ENCODE data around the gene VPS29.
"Not testable (repeated sequence)": the region's sequence is repeated elsewhere in the genome, so short reads cannot be mapped to it uniquely, and the experiment has no call there.

Gene VPS29

GRCh38 chr12:110461189-110461588 is 40.7 kb downstream of the VPS29 start:
- H3K36me3 ChIP-seq (replicated peaks in 1 of 2; ENCODE audit: control insufficient read depth in 2 of 2, insufficient read depth in 2 of 2, low read length in 2 of 2), result peaks cover 19 to 84% of the 10 kb centered on the region in 2 donors
- H3K9ac ChIP-seq (ENCODE audit: low read depth, low read length, poor library complexity); H2BK15ac ChIP-seq (ENCODE audit: low read length); H2BK120ac ChIP-seq (ENCODE audit: low read depth, low read length); H3K27me3 ChIP-seq (ENCODE audit: control insufficient read depth in 3 of 3, insufficient read depth in 3 of 3, low read depth in 1 of 3, low read length in 3 of 3); H3K4me2 ChIP-seq (ENCODE audit: insufficient read depth, low read length, poor library complexity, severe bottlenecking); H3K4me3 ChIP-seq (ENCODE audit: low read length in 2 of 2); DNase-seq (ENCODE audit: low spot score); H2BK12ac ChIP-seq (ENCODE audit: low read length); H2AFZ ChIP-seq (ENCODE audit: low read length); H3K79me1 ChIP-seq (ENCODE audit: low read depth, low read length); H4K91ac ChIP-seq (ENCODE audit: low read depth, low read length, poor library complexity); H2BK5ac ChIP-seq (ENCODE audit: low read length); H3K23ac ChIP-seq (ENCODE audit: low read depth, low read length, poor library complexity); H3K4ac ChIP-seq (ENCODE audit: low read length); H3K27ac ChIP-seq (replicated peaks; ENCODE audit: low read length); H4K8ac ChIP-seq (ENCODE audit: low read depth, low read length); H2AK5ac ChIP-seq (ENCODE audit: low read depth, low read length); H3K18ac ChIP-seq (ENCODE audit: low read length); H3K9me3 ChIP-seq (replicated peaks in 1 of 2; ENCODE audit: control insufficient read depth in 2 of 2, insufficient read depth in 1 of 2, low read depth in 1 of 2, low read length in 2 of 2); H3K14ac ChIP-seq (ENCODE audit: low read length); H3K4me1 ChIP-seq (ENCODE audit: control insufficient read depth in 2 of 2, insufficient read depth in 1 of 2, low read depth in 1 of 2, low read length in 2 of 2): not testable (repeated sequence)
- WGBS, 2 donors (ENCODE audit: extremely low coverage in 2 of 2, insufficient read length in 2 of 2, insufficient replicate concordance in 1 of 2), result no CpG with 5 or more reads among the region's 5 CpGs

DNA sequence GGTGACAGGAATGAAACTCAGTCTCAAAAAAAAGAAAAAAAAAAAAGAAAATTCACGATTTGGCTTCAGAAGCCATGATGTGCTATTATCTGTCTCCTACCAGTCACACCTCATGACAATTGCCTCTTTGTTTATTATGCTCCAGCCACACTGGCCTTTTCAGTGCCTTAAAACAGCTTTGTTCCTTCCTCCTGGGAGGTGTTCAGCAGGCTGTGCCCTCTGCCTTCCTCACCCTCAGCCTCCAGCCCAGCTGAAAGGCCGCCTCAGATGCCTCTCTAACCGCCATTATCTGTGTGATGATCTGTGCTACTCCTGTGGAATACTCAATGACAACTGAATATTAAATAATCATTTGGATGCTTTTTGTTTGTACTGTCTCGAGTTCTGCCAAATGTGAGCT is 43.2 kb downstream of the VPS29 start:
- no peak overlapping the region for H4K91ac ChIP-seq (ENCODE audit: low read depth, low read length, poor library complexity)
- no peak overlapping the region for H3K9ac ChIP-seq (ENCODE audit: low read depth, low read length, poor library complexity)
- H3K36me3 ChIP-seq (replicated peaks in 1 of 2; ENCODE audit: control insufficient read depth in 2 of 2, insufficient read depth in 2 of 2, low read length in 2 of 2), result peaks cover 11 to 91% of the 10 kb centered on the region in 2 donors
- H3K4me3 ChIP-seq (ENCODE audit: low read length in 2 of 2), result no peak overlapping the region
- H3K27me3 ChIP-seq (ENCODE audit: control insufficient read depth in 3 of 3, insufficient read depth in 3 of 3, low read depth in 1 of 3, low read length in 3 of 3), result no peaks in the 10 kb centered on the region
- no peak overlapping the region for H2BK12ac ChIP-seq (ENCODE audit: low read length)
- H3K79me1 ChIP-seq (ENCODE audit: low read depth, low read length), result peaks cover 4% of the 10 kb centered on the region
- H3K27ac ChIP-seq (replicated peaks; ENCODE audit: low read length), result no peak overlapping the region
- no peak overlapping the region for H3K18ac ChIP-seq (ENCODE audit: low read length)
- no peak overlapping the region for H2BK15ac ChIP-seq (ENCODE audit: low read length)
- no peak overlapping the region for H4K8ac ChIP-seq (ENCODE audit: low read depth, low read length)
- WGBS, 2 donors (ENCODE audit: extremely low coverage in 2 of 2, insufficient read length in 2 of 2, insufficient replicate concordance in 1 of 2), result no CpG with 5 or more reads among the region's 4 CpGs
- no peak overlapping the region for H2AFZ ChIP-seq (ENCODE audit: low read length)
- H2BK120ac ChIP-seq (ENCODE audit: low read depth, low read length), result no peak overlapping the region
- H2BK5ac ChIP-seq (ENCODE audit: low read length), result no peak overlapping the region
- no peaks in the 10 kb centered on the region for H3K4me1 ChIP-seq (ENCODE audit: control insufficient read depth in 2 of 2, insufficient read depth in 1 of 2, low read depth in 1 of 2, low read length in 2 of 2)
- no peak overlapping the region for H3K23ac ChIP-seq (ENCODE audit: low read depth, low read length, poor library complexity)
- H3K4me2 ChIP-seq (ENCODE audit: insufficient read depth, low read length, poor library complexity, severe bottlenecking), result no peak overlapping the region
- no peak overlapping the region for H2AK5ac ChIP-seq (ENCODE audit: low read depth, low read length)
- no peak overlapping the region for H3K4ac ChIP-seq (ENCODE audit: low read length)
- DNase-seq (ENCODE audit: low spot score), result no peak
- H3K14ac ChIP-seq (ENCODE audit: low read length), result no peak overlapping the region
- no peaks in the 10 kb centered on the region for H3K9me3 ChIP-seq (replicated peaks in 1 of 2; ENCODE audit: control insufficient read depth in 2 of 2, insufficient read depth in 1 of 2, low read depth in 1 of 2, low read length in 2 of 2)

GRCh38 chr12:110453569-110454296 is 48.2 kb downstream of the VPS29 start:
- Histone ChIP-seq H3K79me1 (ENCODE audit: low read depth, low read length) (peaks cover 3% of the 10 kb centered on the region), H4K8ac (ENCODE audit: low read depth, low read length) (no peak overlapping the region), H3K4me3 (ENCODE audit: low read length in 2 of 2) (no peak overlapping the region), H2AFZ (ENCODE audit: low read length) (no peak overlapping the region), H4K91ac (ENCODE audit: low read depth, low read length, poor library complexity) (no peak overlapping the region), H3K4ac (ENCODE audit: low read length) (no peak overlapping the region), H2BK15ac (ENCODE audit: low read length) (no peak overlapping the region), H2AK5ac (ENCODE audit: low read depth, low read length) (no peak overlapping the region), H2BK12ac (ENCODE audit: low read length) (no peak overlapping the region), H3K27ac (replicated peaks; ENCODE audit: low read length) (no peak overlapping the region), H3K18ac (ENCODE audit: low read length) (no peak overlapping the region), H3K36me3 (replicated peaks in 1 of 2; ENCODE audit: control insufficient read depth in 2 of 2, insufficient read depth in 2 of 2, low read length in 2 of 2) (peaks cover 6 to 75% of the 10 kb centered on the region in 2 donors), H3K9me3 (replicated peaks in 1 of 2; ENCODE audit: control insufficient read depth in 2 of 2, insufficient read depth in 1 of 2, low read depth in 1 of 2, low read length in 2 of 2) (no peaks in the 10 kb centered on the region), H3K14ac (ENCODE audit: low read length) (no peak overlapping the region), H3K27me3 (ENCODE audit: control insufficient read depth in 3 of 3, insufficient read depth in 3 of 3, low read depth in 1 of 3, low read length in 3 of 3) (no peaks in the 10 kb centered on the region), H2BK120ac (ENCODE audit: low read depth, low read length) (no peak overlapping the region), H2BK5ac (ENCODE audit: low read length) (no peak overlapping the region), H3K4me1 (ENCODE audit: control insufficient read depth in 2 of 2, insufficient read depth in 1 of 2, low read depth in 1 of 2, low read length in 2 of 2) (peaks cover 0 to 1% of the 10 kb centered on the region in 2 donors), H3K4me2 (ENCODE audit: insufficient read depth, low read length, poor library complexity, severe bottlenecking) (no peak overlapping the region), H3K9ac (ENCODE audit: low read depth, low read length, poor library complexity) (no peak overlapping the region), H3K23ac (ENCODE audit: low read depth, low read length, poor library complexity) (no peak overlapping the region)
- DNase-seq (ENCODE audit: low spot score), result no peak
- WGBS, 2 donors (ENCODE audit: extremely low coverage in 2 of 2, insufficient read length in 2 of 2, insufficient replicate concordance in 1 of 2), result no CpG with 5 or more reads among the region's 4 CpGs

DNA sequence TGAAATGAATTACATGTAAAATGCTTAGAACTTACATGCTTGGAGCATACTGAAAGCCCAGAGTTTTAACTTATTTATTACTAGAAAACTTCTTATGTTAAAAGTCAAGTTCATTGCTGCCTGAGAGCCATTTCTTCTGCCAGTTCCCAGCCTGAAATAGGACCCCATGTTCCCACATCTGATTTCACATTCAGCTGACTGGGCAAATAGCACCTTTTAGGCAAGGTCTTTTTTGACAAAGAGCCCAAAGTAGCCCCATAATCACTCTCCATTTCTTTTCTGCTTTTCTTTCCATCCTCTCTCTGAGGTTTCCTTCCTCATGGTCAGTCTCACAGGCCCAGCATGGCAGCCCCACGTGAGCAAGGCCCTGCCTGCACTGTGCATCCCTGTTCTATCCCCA is 50.6 kb downstream of the VPS29 start:
- peaks cover 3% of the 10 kb centered on the region for H3K79me1 ChIP-seq (ENCODE audit: low read depth, low read length)

More for the DNA sequence above, 50.6 kb downstream of the VPS29 start:
- H3K23ac ChIP-seq (ENCODE audit: low read depth, low read length, poor library complexity), result no peak overlapping the region
- H2BK120ac ChIP-seq (ENCODE audit: low read depth, low read length), result no peak overlapping the region
- H3K4me3 ChIP-seq (ENCODE audit: low read length in 2 of 2), result no peak overlapping the region
- no peak overlapping the region for H3K14ac ChIP-seq (ENCODE audit: low read length)
- no peak overlapping the region for H3K4ac ChIP-seq (ENCODE audit: low read length)
- H3K27me3 ChIP-seq (ENCODE audit: control insufficient read depth in 3 of 3, insufficient read depth in 3 of 3, low read depth in 1 of 3, low read length in 3 of 3), result no peaks in the 10 kb centered on the region
- H3K9me3 ChIP-seq (replicated peaks in 1 of 2; ENCODE audit: control insufficient read depth in 2 of 2, insufficient read depth in 1 of 2, low read depth in 1 of 2, low read length in 2 of 2), result no peaks in the 10 kb centered on the region
- no peak overlapping the region for H2AK5ac ChIP-seq (ENCODE audit: low read depth, low read length)
- peaks cover 5 to 68% of the 10 kb centered on the region in 2 donors for H3K36me3 ChIP-seq (replicated peaks in 1 of 2; ENCODE audit: control insufficient read depth in 2 of 2, insufficient read depth in 2 of 2, low read length in 2 of 2)
- no peak overlapping the region for H3K18ac ChIP-seq (ENCODE audit: low read length)
- no peak overlapping the region for H3K9ac ChIP-seq (ENCODE audit: low read depth, low read length, poor library complexity)
- no peak overlapping the region for H2BK12ac ChIP-seq (ENCODE audit: low read length)
- no peak overlapping the region for H3K4me2 ChIP-seq (ENCODE audit: insufficient read depth, low read length, poor library complexity, severe bottlenecking)
- no peak overlapping the region for H3K27ac ChIP-seq (replicated peaks; ENCODE audit: low read length)
- DNase-seq (ENCODE audit: low spot score), result no peak
- H4K91ac ChIP-seq (ENCODE audit: low read depth, low read length, poor library complexity), result no peak overlapping the region
- peaks cover 0 to 1% of the 10 kb centered on the region in 2 donors for H3K4me1 ChIP-seq (ENCODE audit: control insufficient read depth in 2 of 2, insufficient read depth in 1 of 2, low read depth in 1 of 2, low read length in 2 of 2)
- no peak overlapping the region for H2AFZ ChIP-seq (ENCODE audit: low read length)
- no peak overlapping the region for H2BK15ac ChIP-seq (ENCODE audit: low read length)
- H4K8ac ChIP-seq (ENCODE audit: low read depth, low read length), result no peak overlapping the region
- no peak overlapping the region for H2BK5ac ChIP-seq (ENCODE audit: low read length)
- WGBS, 2 donors (ENCODE audit: extremely low coverage in 2 of 2, insufficient read length in 2 of 2, insufficient replicate concordance in 1 of 2), result no CpG with 5 or more reads among the region's 1 CpG

Measured in neuronal stem cell (in vitro differentiated cells).